GM18909 (cell line): ENCODE measurements around the gene TMEM69.

Experiments
- ATAC-seq: cut with Tn5 transposase; IDR thresholded peaks from one replicate; pipeline ENCODE4 v1.9.1; 2021; ENCODE audit warnings: mild to moderate bottlenecking; ENCODE audit not compliant: unreplicated experiment, poor library complexity

TMEM69 gene

GRCh38 chr1:45687754-45688740, at the start of gene TMEM69:
Gene TMEM69 (plus strand): TSS chr1:45688181. CDS start chr1:45691069, 2,888 bp downstream.
- ATAC-seq: no peak

GRCh38 chr1:45640293-45640692, 47.7 kb upstream of the TMEM69 start:
- ATAC-seq: no peak

GRCh38 chr1:45643321-45643720, 44.7 kb upstream of the TMEM69 start:
- ATAC-seq: no peak

GRCh38 chr1:45643978-45644377, 44.0 kb upstream of the TMEM69 start:
- no peak for ATAC-seq

GRCh38 chr1:45644661-45645060, 43.3 kb upstream of the TMEM69 start:
- no peak for ATAC-seq

- ATAC-seq: no peak
Measured at GRCh38 chr1:45647248-45648021, 40.5 kb upstream of the TMEM69 start.

- no peak for ATAC-seq
Measured at GRCh38 chr1:45654540-45655280, 33.3 kb upstream of the TMEM69 start.

GRCh38 chr1:45656573-45657226, 31.3 kb upstream of the TMEM69 start:
- ATAC-seq: no peak

- no peak for ATAC-seq
Measured at GRCh38 chr1:45658171-45658570, 29.8 kb upstream of the TMEM69 start.

- no peak for ATAC-seq
Measured at GRCh38 chr1:45659222-45659621, 28.8 kb upstream of the TMEM69 start.

- no peak for ATAC-seq
Measured at GRCh38 chr1:45660336-45660735, 27.6 kb upstream of the TMEM69 start.

- no peak for ATAC-seq
Measured at GRCh38 chr1:45666836-45667235, 21.1 kb upstream of the TMEM69 start.

GRCh38 chr1:45667321-45668111, 20.5 kb upstream of the TMEM69 start:
- no peak for ATAC-seq

GRCh38 chr1:45668526-45668925, 19.5 kb upstream of the TMEM69 start:
- no peak for ATAC-seq

GRCh38 chr1:45669379-45669778, 18.6 kb upstream of the TMEM69 start:
- no peak for ATAC-seq

- ATAC-seq: no peak
Measured at GRCh38 chr1:45669859-45670655, 17.9 kb upstream of the TMEM69 start.

GRCh38 chr1:45673956-45674355, 14.0 kb upstream of the TMEM69 start:
- no peak for ATAC-seq

GRCh38 chr1:45674478-45674877, 13.5 kb upstream of the TMEM69 start:
- no peak for ATAC-seq
